K562 (cell line): ENCODE data around the gene TMCC1. TPM values are rescaled to one million over a fixed set of nuclear protein-coding genes. Genes with fewer than 3 reads are reported as not detected.
A peak's percentile ranks its signal among the peaks of the same experiment; 100 is the strongest.

Experiments used
- ATAC-seq: fragments of 200-7000 bp; cut with Tn5 transposase; 3 replicates; pipeline ENCODE4 v1.9.1; 2020; ENCODE audit warnings: moderate library complexity
- BruUV-seq: library from RNA; stranded (reverse); fragments of 400-500 nt; replicated peaks from 2 replicates; lab custom pipeline; 2021; lab: Mats Ljungman, UMichigan
- CTCF ChIA-PET: fragments of 300-600 bp; formaldehyde crosslinking; extraction: SDS; loops from one replicate; lab custom pipeline; 2021; ENCODE audit warnings: low intra/inter-chr PET ratio; lab: Yijun Ruan, JAX
- POLR2A ChIA-PET: fragments of 300-600, 350-650 bp; sonication (Branson Sonifier 250); formaldehyde crosslinking; extraction: SDS; loops from one replicate; lab custom pipeline; 2021; ENCODE audit warnings: antibody characterized with exemption, inconsistent platforms; lab: Yijun Ruan, JAX
- DNase-seq, 4 experiments: peaks; one replicate each; pipeline versions ENCODE4 v3.0.0 to v3.0.0-alpha.2; 2011 to 2018; ENCODE audit warnings: low spot score in 3 of 4, mixed read lengths in 3 of 4; ENCODE audit errors: extremely low read depth in 1 of 4
- FAIRE-seq: peaks from 2 replicates; lab custom pipeline; 2011; peaks lifted over from hg19 to GRCh38; lab: Jason Lieb, UNC
- H2AFZ ChIP-seq: 2 replicates; pipeline ENCODE4 v1.6.0; 2011; ENCODE audit warnings: low read depth, low read length, control low read depth, inconsistent platforms
- H3K27ac ChIP-seq: fragments of 200-600 bp; 3 replicates; pipeline ENCODE4 v1.8.0; 2011; ENCODE audit warnings: low read depth, mild to moderate bottlenecking, control low read depth, inconsistent platforms, low read length, moderate library complexity, mixed read lengths; ENCODE audit errors: extremely low read depth
- H3K27me3 ChIP-seq, 2 experiments: fragments of 300-600 bp in 1 of 2; 2 replicates in 1 of 2; 3 replicates in 1 of 2; pipeline versions ENCODE4 v1.6.0 to v1.8.0; 2011; ENCODE audit warnings: inconsistent platforms in 2 of 2, low read length in 2 of 2, mild to moderate bottlenecking in 1 of 2, mixed read lengths in 1 of 2, moderate library complexity in 1 of 2; ENCODE audit not compliant: control insufficient read depth in 2 of 2, insufficient read depth in 2 of 2
- H3K36me3 ChIP-seq: fragments of 300-600 bp; 3 replicates; pipeline ENCODE4 v1.8.0; 2011; ENCODE audit warnings: mild to moderate bottlenecking, low read length, inconsistent platforms; ENCODE audit not compliant: control insufficient read depth, insufficient read depth
- H3K4me1 ChIP-seq, 2 experiments: fragments of 200-600 bp in 1 of 2; replicated peaks in 1 of 2; 2 replicates in 1 of 2; 3 replicates in 1 of 2; pipeline versions ENCODE4 v1.5.1 to v1.8.0; 2011; ENCODE audit warnings: inconsistent platforms in 2 of 2, low read length in 2 of 2, mild to moderate bottlenecking in 1 of 2, mixed read lengths in 1 of 2, moderate library complexity in 1 of 2; ENCODE audit not compliant: control insufficient read depth in 2 of 2, insufficient read depth in 2 of 2
- H3K4me2 ChIP-seq: 2 replicates; pipeline ENCODE4 v1.6.1; 2011; ENCODE audit warnings: low read length, control low read depth, inconsistent platforms, mixed read lengths; ENCODE audit not compliant: insufficient read depth
- H3K4me3 ChIP-seq: fragments of 200-600 bp; sonication (generic), shearing (Covaris generic); 2 replicates; pipeline ENCODE4 v1.5.1; 2016; ENCODE audit warnings: control low read depth, inconsistent platforms
- H3K79me2 ChIP-seq: fragments of 200-600 bp; 3 replicates; pipeline ENCODE4 v1.8.0; 2011; ENCODE audit warnings: low read length, inconsistent platforms; ENCODE audit not compliant: control insufficient read depth, insufficient read depth
- H3K9ac ChIP-seq, 2 experiments: 2 replicates each; pipeline versions ENCODE4 v1.6.0 to v1.6.1; 2011; ENCODE audit warnings: low read depth in 2 of 2, low read length in 2 of 2, control low read depth in 1 of 2, inconsistent platforms in 1 of 2, mild to moderate bottlenecking in 1 of 2, mixed read lengths in 1 of 2; ENCODE audit not compliant: insufficient read depth in 1 of 2
- H3K9me1 ChIP-seq: one replicate; pipeline ENCODE4 v1.6.0; 2011; ENCODE audit warnings: inconsistent platforms, mild to moderate bottlenecking, low read length, moderate library complexity; ENCODE audit not compliant: control insufficient read depth, insufficient read depth
- H3K9me3 ChIP-seq: replicated peaks from 2 replicates; pipeline ENCODE4 v1.5.1; 2011; ENCODE audit warnings: low read depth, low read length, inconsistent platforms; ENCODE audit not compliant: control insufficient read depth, insufficient read depth
- H4K20me1 ChIP-seq: replicated peaks from 2 replicates; pipeline ENCODE4 v1.6.1; 2011; ENCODE audit warnings: low read length, inconsistent platforms, mixed read lengths; ENCODE audit not compliant: control insufficient read depth, insufficient read depth
- HDAC1 ChIP-seq, 2 experiments: fragments of 450-650 bp; IDR thresholded peaks; 2 replicates each; pipeline ENCODE4 v1.6.1; 2016 to 2017; ENCODE audit warnings: inconsistent platforms in 1 of 2, mild to moderate bottlenecking in 1 of 2, moderate library complexity in 1 of 2
- L3MBTL2 ChIP-seq: fragments of 450-650 bp; IDR thresholded peaks from 2 replicates; pipeline ENCODE4 v1.6.1; 2016; ENCODE audit warnings: mild to moderate bottlenecking, moderate library complexity
- NFXL1 ChIP-seq: fragments of 450-650 bp; formaldehyde crosslinking; IDR thresholded peaks from 2 replicates; pipeline ENCODE4 v1.4.0; 2021; ENCODE audit warnings: mild to moderate bottlenecking
- RAD51 ChIP-seq: fragments of 450-650 bp; IDR thresholded peaks from 2 replicates; pipeline ENCODE4 v1.7.1; 2016; ENCODE audit warnings: low read depth, mild to moderate bottlenecking, borderline replicate concordance
- SRF ChIP-seq, 2 experiments: fragments of 250-450, 450-650 bp in 1 of 2; sonication (Bioruptor Pico) in 1 of 2; sonication (generic) in 1 of 2; formaldehyde crosslinking; IDR thresholded peaks; 2 replicates each; pipeline versions ENCODE4 v1.5.0 to v1.5.1; 2020 to 2022; ENCODE audit warnings: mild to moderate bottlenecking in 1 of 2, missing genetic modification reagents in 1 of 2
- ZBTB17 ChIP-seq: fragments of 450-650 bp; formaldehyde crosslinking; IDR thresholded peaks from 2 replicates; pipeline ENCODE4 v1.4.0; 2020; ENCODE audit warnings: mild to moderate bottlenecking
- ZFPM2 ChIP-seq: fragments of 250-450 bp; sonication (Bioruptor Pico); IDR thresholded peaks from 2 replicates; pipeline ENCODE4 v1.5.1; 2022; ENCODE audit warnings: mild to moderate bottlenecking
- WGBS: fragments of 100-300 bp; shearing (Covaris generic); methylation state at CpG from one replicate; pipeline ENCODE4 v1.1.6; 2016; ENCODE audit warnings: low coverage, mixed read lengths; ENCODE audit not compliant: insufficient coverage; ENCODE audit errors: missing lambda C conversion rate; 5-methylcytosine and 5-hydroxymethylcytosine counted together
- in situ Hi-C: fragments of 300-500 bp; cut with MboI; formaldehyde crosslinking; loops from 4 replicates; pipeline ENCODE4 v1.15.0; 2018; ENCODE audit warnings: inconsistent platforms, mixed read lengths
- intact Hi-C: fragments of 100-400 bp; cut with micrococcal nuclease; formaldehyde crosslinking; loops from 2 replicates; pipeline ENCODE4 v1.14.2; 2022
- polyA plus RNA-seq, 8 experiments: library from polyadenylated mRNA; depleted of rRNA in 4 of 8; stranded (reverse) in 5 of 8; unstranded in 3 of 8; fragments of >200 nt; fragmentation: Nextera tagmentation in 2 of 8; fragmentation: Illumina TruSeq in 1 of 8; extraction: Ambion mirVana in 2 of 8; extraction: Trizol in 1 of 8; gene quantifications; 2 replicates each; pipeline versions ENCODE4 v1.2.1 to v1.2.3, GENCODE V29; 2011 to 2014; ENCODE audit warnings: inconsistent platforms in 1 of 8, missing spikeins in 1 of 8
- total RNA-seq, 7 experiments: library from RNA; depleted of rRNA in 6 of 7; stranded (reverse); fragments of >200 nt in 6 of 7; fragmentation: Illumina TruSeq in 2 of 7; extraction: Trizol in 2 of 7; gene quantifications; 2 replicates each; pipeline versions ENCODE4 v1.2.1 to v1.2.3, GENCODE V29; 2011 to 2021; ENCODE audit warnings: low replicate concordance in 1 of 7
- TF ChIP-seq, protein P1 (sequence below): sonication (generic); formaldehyde crosslinking; IDR thresholded peaks from 2 replicates; pipeline ENCODE4 v1.8.0; 2022; ENCODE audit warnings: mild to moderate bottlenecking, missing genetic modification reagents
- TF ChIP-seq, protein P2 (sequence below): sonication (generic); formaldehyde crosslinking; IDR thresholded peaks from 2 replicates; pipeline ENCODE4 v1.8.0; 2022; ENCODE audit warnings: missing genetic modification reagents, mild to moderate bottlenecking, moderate library complexity, borderline replicate concordance
- TF ChIP-seq, protein P3 (sequence below), 2 experiments: IDR thresholded peaks; 2 replicates each; pipeline ENCODE4 v1.6.1; 2011; ENCODE audit warnings: borderline replicate concordance in 1 of 2, control low read depth in 1 of 2, low read depth in 1 of 2, low read length in 1 of 2, mild to moderate bottlenecking in 1 of 2, mixed read lengths in 1 of 2, moderate library complexity in 1 of 2; ENCODE audit not compliant: insufficient read depth in 1 of 2, insufficient read length in 1 of 2, poor library complexity in 1 of 2, severe bottlenecking in 1 of 2; ENCODE audit errors: extremely low read depth in 1 of 2

Gene TMCC1
- total and polyA plus RNA-seq, 9 of the 15 experiments (the other 6 are each of a cell fraction or from before 2014, with no cell fraction given) = 0.89 to 8.7 (median 4.0) TPM

DNA sequence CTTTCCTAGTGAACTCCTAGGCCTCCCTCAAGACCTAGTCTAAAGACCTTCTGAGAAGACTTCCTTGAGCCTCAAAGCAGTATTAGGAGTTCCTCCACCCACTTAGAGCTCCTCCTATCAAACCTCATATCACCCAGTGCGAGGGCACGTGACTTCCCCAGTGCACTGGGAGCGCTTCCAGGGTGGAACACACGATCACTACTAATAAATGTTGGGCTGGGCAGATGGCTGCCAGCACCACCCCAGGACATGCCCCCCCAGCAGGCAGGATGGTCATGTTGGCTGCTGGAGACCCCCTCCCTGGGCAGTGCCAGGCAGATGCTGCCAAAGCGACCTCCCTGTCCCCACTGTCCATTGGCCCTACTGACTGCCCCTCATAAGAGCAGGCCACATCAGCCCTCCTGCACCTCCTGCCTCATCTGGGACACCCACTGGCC lies 278.6 kb downstream of the TMCC1 start:
- 58% methylated on average over 2 of the region's 5 CpGs for WGBS
- DNase-seq (peak; percentile 52 to 71 (median 61)), FAIRE-seq (peak; percentile 61), ATAC-seq (peak; percentile 86)
- H4K20me1 ChIP-seq = no peaks in the 10 kb centered on the region
- ChIA-PET CTCF (no interaction called here), POLR2A (interaction anchor here (0.6 to 1.0 kb wide), 4 partner anchors 16 to 877 kb away, joined by 3 read pairs; no protein-coding TSS in a partner anchor)
- intact Hi-C loops = no loop called here
- no peaks in the 10 kb centered on the region for H3K9me1 ChIP-seq
- BruUV-seq = no TSS peak
- peaks cover 12 to 53% of the 10 kb centered on the region in 2 experiments; a peak in 4 of 5 replicates for H3K4me1 ChIP-seq
- no peak overlapping the region for H3K4me3 ChIP-seq
- H2AFZ ChIP-seq = peak overlapping the region; percentile 87
- H3K36me3 ChIP-seq = no peaks in the 10 kb centered on the region
- no peaks in the 10 kb centered on the region for H3K27me3 ChIP-seq
- in situ Hi-C loops = no loop called here
- no peak overlapping the region for H3K9ac ChIP-seq
- H3K79me2 ChIP-seq = no peaks in the 10 kb centered on the region
- H3K9me3 ChIP-seq = no peaks in the 10 kb centered on the region
- peak overlapping the region; percentile 14; the same call in 1 of the 2 replicates for H3K4me2 ChIP-seq
- H3K27ac ChIP-seq = 0 out of 3 replicates have a peak overlapping the region, but pooled peaks have one; percentile 26
- TF ChIP-seq SRF (CRISPR knock-in tag; IDR thresholded peaks at IDR 0.05) = peak in 1 of 2 experiments; percentile 64; a peak in 1 of 4 replicates
- TF ChIP-seq ZFPM2 (CRISPR knock-in tag) = no peak
- TF ChIP-seq, protein P1, sequence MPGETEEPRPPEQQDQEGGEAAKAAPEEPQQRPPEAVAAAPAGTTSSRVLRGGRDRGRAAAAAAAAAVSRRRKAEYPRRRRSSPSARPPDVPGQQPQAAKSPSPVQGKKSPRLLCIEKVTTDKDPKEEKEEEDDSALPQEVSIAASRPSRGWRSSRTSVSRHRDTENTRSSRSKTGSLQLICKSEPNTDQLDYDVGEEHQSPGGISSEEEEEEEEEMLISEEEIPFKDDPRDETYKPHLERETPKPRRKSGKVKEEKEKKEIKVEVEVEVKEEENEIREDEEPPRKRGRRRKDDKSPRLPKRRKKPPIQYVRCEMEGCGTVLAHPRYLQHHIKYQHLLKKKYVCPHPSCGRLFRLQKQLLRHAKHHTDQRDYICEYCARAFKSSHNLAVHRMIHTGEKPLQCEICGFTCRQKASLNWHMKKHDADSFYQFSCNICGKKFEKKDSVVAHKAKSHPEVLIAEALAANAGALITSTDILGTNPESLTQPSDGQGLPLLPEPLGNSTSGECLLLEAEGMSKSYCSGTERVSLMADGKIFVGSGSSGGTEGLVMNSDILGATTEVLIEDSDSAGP (CRISPR knock-in tag) = no peak
- TF ChIP-seq, protein P2, sequence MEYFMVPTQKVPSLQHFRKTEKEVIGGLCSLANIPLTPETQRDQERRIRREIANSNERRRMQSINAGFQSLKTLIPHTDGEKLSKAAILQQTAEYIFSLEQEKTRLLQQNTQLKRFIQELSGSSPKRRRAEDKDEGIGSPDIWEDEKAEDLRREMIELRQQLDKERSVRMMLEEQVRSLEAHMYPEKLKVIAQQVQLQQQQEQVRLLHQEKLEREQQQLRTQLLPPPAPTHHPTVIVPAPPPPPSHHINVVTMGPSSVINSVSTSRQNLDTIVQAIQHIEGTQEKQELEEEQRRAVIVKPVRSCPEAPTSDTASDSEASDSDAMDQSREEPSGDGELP (CRISPR knock-in tag) = no peak
- peak; percentile 89 for TF ChIP-seq RAD51
- TF ChIP-seq, protein P3, sequence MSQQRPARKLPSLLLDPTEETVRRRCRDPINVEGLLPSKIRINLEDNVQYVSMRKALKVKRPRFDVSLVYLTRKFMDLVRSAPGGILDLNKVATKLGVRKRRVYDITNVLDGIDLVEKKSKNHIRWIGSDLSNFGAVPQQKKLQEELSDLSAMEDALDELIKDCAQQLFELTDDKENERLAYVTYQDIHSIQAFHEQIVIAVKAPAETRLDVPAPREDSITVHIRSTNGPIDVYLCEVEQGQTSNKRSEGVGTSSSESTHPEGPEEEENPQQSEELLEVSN (IDR thresholded peaks at IDR 0.05; ENCODE audit: borderline replicate concordance in 1 of 2, extremely low read depth in 1 of 2, insufficient read depth in 1 of 2, insufficient read length in 1 of 2, low read depth in 1 of 2, low read length in 1 of 2, poor library complexity in 1 of 2, severe bottlenecking in 1 of 2) = peak in 1 of 2 experiments; percentile 25
- no peak for TF ChIP-seq HDAC1 (IDR thresholded peaks at IDR 0.05)
- no peak for TF ChIP-seq ZBTB17
- no peak for TF ChIP-seq NFXL1 (CRISPR knock-in tag)
- TF ChIP-seq L3MBTL2 = peak; percentile 90
